Urinary bladder (tissue), 4 donors: Measurements from ENCODE around the gene AKIRIN2. TPM values are rescaled to one million over a fixed set of nuclear protein-coding genes. Genes with fewer than 3 reads are reported as not detected.
"Not testable (repeated sequence)": the region's sequence is repeated elsewhere in the genome, so short reads cannot be mapped to it uniquely, and the experiment has no call there.

Source experiments
- DNase-seq: peaks from one replicate; pipeline ENCODE4 v3.0.0-alpha.2; 2015; ENCODE audit errors: extremely low spot score
- H3K27ac ChIP-seq: one replicate; pipeline ENCODE4 v1.5.1; 2013; ENCODE audit warnings: low read depth, mild to moderate bottlenecking, moderate library complexity
- H3K36me3 ChIP-seq: one replicate; pipeline ENCODE4 v1.6.1; 2013; ENCODE audit warnings: mild to moderate bottlenecking, moderate library complexity; ENCODE audit not compliant: insufficient read depth
- H3K4me1 ChIP-seq: one replicate; pipeline ENCODE4 v1.6.1; 2013; ENCODE audit warnings: mild to moderate bottlenecking, moderate library complexity; ENCODE audit not compliant: insufficient read depth
- H3K4me3 ChIP-seq: one replicate; pipeline ENCODE4 v1.5.1; 2013; ENCODE audit warnings: low read depth, low read length
- WGBS: extraction: QIAGEN DNeasy Blood & Tissue Kit; methylation state at CpG from one replicate; pipeline ENCODE4 v1.1.7; 2013; 5-methylcytosine and 5-hydroxymethylcytosine counted together
- polyA plus RNA-seq: library from polyadenylated mRNA; stranded (reverse); fragments of 200-250 nt; gene quantifications from one replicate; pipeline ENCODE4 v1.2.3, GENCODE V29; 2013
- total RNA-seq: library from RNA; depleted of rRNA; stranded (reverse); fragments of >200 nt; gene quantifications from one replicate; pipeline ENCODE4 v1.2.3, GENCODE V29; 2014
- donor health status: healthy with polysubstance abuse.
- donor health status: healthy.

Gene AKIRIN2
- total and polyA plus RNA-seq, 2 donors = 33.5 to 42.2 TPM

- H3K4me1 ChIP-seq = no peaks in the 10 kb centered on the region
- H3K36me3 ChIP-seq = no peaks in the 10 kb centered on the region
- no peak overlapping the region for H3K27ac ChIP-seq
- DNase-seq = no peak
- 42% methylated on average over 3 of the region's 3 CpGs for WGBS
- no peak overlapping the region for H3K4me3 ChIP-seq
Observed at GRCh38 chr6:87728706-87729105, 26.7 kb upstream of the AKIRIN2 start.

GRCh38 chr6:87724983-87725811, 23.2 kb upstream of the AKIRIN2 start:
- Histone ChIP-seq H3K4me1 (no peaks in the 10 kb centered on the region), H3K27ac (no peak overlapping the region), H3K36me3 (no peaks in the 10 kb centered on the region), H3K4me3 (no peak overlapping the region)
- 92% methylated on average over 4 of the region's 4 CpGs for WGBS
- no peak for DNase-seq

GRCh38 chr6:87723170-87724078, 21.4 kb upstream of the AKIRIN2 start:
- DNase-seq = no peak
- no peaks in the 10 kb centered on the region for H3K4me1 ChIP-seq
- WGBS = 71% methylated on average over 8 of the region's 8 CpGs
- H3K4me3 ChIP-seq = no peak overlapping the region
- H3K36me3 ChIP-seq = no peaks in the 10 kb centered on the region
- no peak overlapping the region for H3K27ac ChIP-seq

- Histone ChIP-seq H3K4me3 (no peak overlapping the region), H3K36me3 (no peaks in the 10 kb centered on the region), H3K4me1 (no peaks in the 10 kb centered on the region), H3K27ac (no peak overlapping the region)
- no peak for DNase-seq
- 61% methylated on average over 4 of the region's 4 CpGs for WGBS
Observed at GRCh38 chr6:87722540-87723169, 20.6 kb upstream of the AKIRIN2 start.

- WGBS = 91% methylated on average over 1 of the region's 1 CpG
- Histone ChIP-seq H3K4me3 (no peak overlapping the region), H3K36me3 (no peaks in the 10 kb centered on the region), H3K4me1 (no peaks in the 10 kb centered on the region), H3K27ac (no peak overlapping the region)
- DNase-seq = no peak
Observed at GRCh38 chr6:87721311-87721710, 19.3 kb upstream of the AKIRIN2 start.

GRCh38 chr6:87718662-87719433, 16.8 kb upstream of the AKIRIN2 start:
- no peak for DNase-seq
- Histone ChIP-seq H3K36me3 (no peaks in the 10 kb centered on the region), H3K4me1 (no peaks in the 10 kb centered on the region), H3K27ac (no peak overlapping the region), H3K4me3 (no peak overlapping the region)
- WGBS = 87% methylated on average over 9 of the region's 9 CpGs

GRCh38 chr6:87716928-87717614, 15.0 kb upstream of the AKIRIN2 start:
- no peaks in the 10 kb centered on the region for H3K36me3 ChIP-seq
- no peak for DNase-seq
- H3K4me3 ChIP-seq = no peak overlapping the region
- H3K4me1 ChIP-seq = no peaks in the 10 kb centered on the region
- 51% methylated on average over 4 of the region's 4 CpGs for WGBS
- H3K27ac ChIP-seq = no peak overlapping the region

- H3K4me1 ChIP-seq = no peaks in the 10 kb centered on the region
- 85% methylated on average over 2 of the region's 2 CpGs for WGBS
- H3K36me3 ChIP-seq = no peaks in the 10 kb centered on the region
- H3K27ac ChIP-seq = no peak overlapping the region
- DNase-seq = no peak
- no peak overlapping the region for H3K4me3 ChIP-seq
Observed at GRCh38 chr6:87714093-87714842, 12.2 kb upstream of the AKIRIN2 start.

GRCh38 chr6:87712713-87713112, 10.7 kb upstream of the AKIRIN2 start:
- 94% methylated on average over 3 of the region's 3 CpGs for WGBS
- H3K27ac ChIP-seq, H3K36me3 ChIP-seq, H3K4me3 ChIP-seq, H3K4me1 ChIP-seq, DNase-seq: not testable (repeated sequence)

GRCh38 chr6:87710090-87710489, 8.1 kb upstream of the AKIRIN2 start:
- no peak overlapping the region for H3K27ac ChIP-seq
- no peaks in the 10 kb centered on the region for H3K36me3 ChIP-seq
- H3K4me3 ChIP-seq = no peak overlapping the region
- no peaks in the 10 kb centered on the region for H3K4me1 ChIP-seq
- DNase-seq = no peak
- WGBS = 85% methylated on average over 3 of the region's 3 CpGs

- 86% methylated on average over 6 of the region's 7 CpGs for WGBS
- H3K4me1 ChIP-seq, H3K4me3 ChIP-seq, H3K27ac ChIP-seq, H3K36me3 ChIP-seq, DNase-seq: not testable (repeated sequence)
Observed at GRCh38 chr6:87708581-87709427, 6.8 kb upstream of the AKIRIN2 start.
